NB4 (cell line): ENCODE results near the gene RRP12.

ENCODE experiments used
- MYC ChIP-seq: IDR thresholded peaks from 2 replicates; pipeline ENCODE4 v1.6.1; 2011; ENCODE audit warnings: low read depth, low read length
- POLR2A ChIP-seq: IDR thresholded peaks from 2 replicates; pipeline ENCODE4 v1.6.1; 2011; ENCODE audit warnings: mild to moderate bottlenecking; ENCODE audit not compliant: insufficient read length; ENCODE audit errors: extremely low read depth
- TF ChIP-seq, protein P1 (sequence below): IDR thresholded peaks from one replicate; pipeline ENCODE4 v1.5.1; 2012; ENCODE audit warnings: low read depth, low read length

DNA sequence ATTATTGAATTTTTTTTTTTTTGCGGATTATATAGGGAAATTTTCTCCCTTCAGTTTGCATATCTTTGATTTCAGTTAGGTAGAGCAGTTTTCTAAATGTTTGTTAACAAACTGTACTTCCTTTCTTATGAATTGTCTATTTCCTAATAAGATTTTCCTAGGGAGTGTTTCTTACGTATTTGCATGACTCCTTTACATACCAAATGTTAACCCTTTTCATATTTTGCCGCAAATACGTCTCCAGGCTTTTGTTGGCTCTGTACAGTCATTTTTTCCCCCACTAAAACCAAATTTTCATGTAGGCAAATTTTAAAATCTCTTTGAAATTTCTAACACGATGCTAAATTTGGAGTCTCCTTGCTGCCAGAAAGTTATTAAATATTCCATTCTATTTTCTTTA is 64.7 kb downstream of the RRP12 start:
- TF ChIP-seq, protein P1, sequence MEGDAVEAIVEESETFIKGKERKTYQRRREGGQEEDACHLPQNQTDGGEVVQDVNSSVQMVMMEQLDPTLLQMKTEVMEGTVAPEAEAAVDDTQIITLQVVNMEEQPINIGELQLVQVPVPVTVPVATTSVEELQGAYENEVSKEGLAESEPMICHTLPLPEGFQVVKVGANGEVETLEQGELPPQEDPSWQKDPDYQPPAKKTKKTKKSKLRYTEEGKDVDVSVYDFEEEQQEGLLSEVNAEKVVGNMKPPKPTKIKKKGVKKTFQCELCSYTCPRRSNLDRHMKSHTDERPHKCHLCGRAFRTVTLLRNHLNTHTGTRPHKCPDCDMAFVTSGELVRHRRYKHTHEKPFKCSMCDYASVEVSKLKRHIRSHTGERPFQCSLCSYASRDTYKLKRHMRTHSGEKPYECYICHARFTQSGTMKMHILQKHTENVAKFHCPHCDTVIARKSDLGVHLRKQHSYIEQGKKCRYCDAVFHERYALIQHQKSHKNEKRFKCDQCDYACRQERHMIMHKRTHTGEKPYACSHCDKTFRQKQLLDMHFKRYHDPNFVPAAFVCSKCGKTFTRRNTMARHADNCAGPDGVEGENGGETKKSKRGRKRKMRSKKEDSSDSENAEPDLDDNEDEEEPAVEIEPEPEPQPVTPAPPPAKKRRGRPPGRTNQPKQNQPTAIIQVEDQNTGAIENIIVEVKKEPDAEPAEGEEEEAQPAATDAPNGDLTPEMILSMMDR: no peak
- no peak for TF ChIP-seq POLR2A
- TF ChIP-seq MYC: no peak
